Subcutaneous adipose tissue (tissue), 4 donors: ENCODE data around the gene MROH8. TPM values are rescaled to one million over a fixed set of nuclear protein-coding genes. Genes with fewer than 3 reads are reported as not detected.

ENCODE experiments used
- total RNA-seq, 4 donors: library from RNA; depleted of rRNA; stranded (reverse); fragments of >200 nt; gene quantifications; one replicate each; pipeline ENCODE4 v1.1.0, GENCODE V29; 2016
- TF ChIP-seq, protein P1 (sequence below): fragments of 450-650 bp; IDR thresholded peaks from one replicate; pipeline ENCODE4 v1.5.1; 2016; ENCODE audit warnings: low read depth, mild to moderate bottlenecking, control low read depth, antibody characterized with exemption, moderate library complexity

The MROH8 gene
- total RNA-seq, 4 donors from 2014 or later, result 3.6 to 7.2 (median 4.1) TPM

DNA sequence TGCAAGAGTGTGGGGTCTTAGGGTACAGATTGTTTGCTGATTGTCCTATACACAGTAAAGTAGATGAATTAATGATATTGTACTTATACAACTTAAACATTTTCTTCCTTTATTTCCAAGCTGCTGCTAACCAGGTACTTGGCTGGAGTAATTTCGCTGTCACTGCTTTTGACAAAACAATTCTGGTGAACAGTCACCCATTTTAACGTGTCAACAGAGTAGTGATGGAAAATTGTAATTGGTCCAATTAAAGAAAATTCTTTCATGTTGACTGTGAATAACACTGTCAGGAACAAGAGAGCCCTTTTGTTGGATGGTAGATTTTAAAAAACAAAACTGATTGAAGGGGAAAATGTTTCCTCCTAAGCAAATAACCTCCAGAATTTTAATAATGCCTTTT is 26.4 kb upstream of the MROH8 start:
- TF ChIP-seq, protein P1, sequence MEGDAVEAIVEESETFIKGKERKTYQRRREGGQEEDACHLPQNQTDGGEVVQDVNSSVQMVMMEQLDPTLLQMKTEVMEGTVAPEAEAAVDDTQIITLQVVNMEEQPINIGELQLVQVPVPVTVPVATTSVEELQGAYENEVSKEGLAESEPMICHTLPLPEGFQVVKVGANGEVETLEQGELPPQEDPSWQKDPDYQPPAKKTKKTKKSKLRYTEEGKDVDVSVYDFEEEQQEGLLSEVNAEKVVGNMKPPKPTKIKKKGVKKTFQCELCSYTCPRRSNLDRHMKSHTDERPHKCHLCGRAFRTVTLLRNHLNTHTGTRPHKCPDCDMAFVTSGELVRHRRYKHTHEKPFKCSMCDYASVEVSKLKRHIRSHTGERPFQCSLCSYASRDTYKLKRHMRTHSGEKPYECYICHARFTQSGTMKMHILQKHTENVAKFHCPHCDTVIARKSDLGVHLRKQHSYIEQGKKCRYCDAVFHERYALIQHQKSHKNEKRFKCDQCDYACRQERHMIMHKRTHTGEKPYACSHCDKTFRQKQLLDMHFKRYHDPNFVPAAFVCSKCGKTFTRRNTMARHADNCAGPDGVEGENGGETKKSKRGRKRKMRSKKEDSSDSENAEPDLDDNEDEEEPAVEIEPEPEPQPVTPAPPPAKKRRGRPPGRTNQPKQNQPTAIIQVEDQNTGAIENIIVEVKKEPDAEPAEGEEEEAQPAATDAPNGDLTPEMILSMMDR, result no peak

DNA sequence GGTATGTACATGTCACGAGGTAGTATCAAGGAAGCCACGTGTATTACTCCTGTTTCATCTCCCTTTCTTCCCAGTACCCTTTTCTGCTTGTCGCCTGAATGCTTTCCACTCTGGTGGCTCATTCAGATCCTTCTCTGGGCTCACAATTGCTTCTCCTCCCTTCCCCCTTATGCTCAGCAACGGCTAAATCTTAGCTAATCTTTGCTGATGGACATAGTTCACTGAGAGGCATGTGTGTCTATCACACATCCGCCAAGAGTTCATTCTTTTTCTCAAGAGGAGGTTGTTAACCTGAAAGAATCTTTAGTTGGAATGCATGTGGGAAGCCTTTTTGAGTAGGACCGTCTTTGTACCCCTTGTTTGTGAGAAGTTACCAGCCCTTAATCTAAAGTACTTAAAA is 25.8 kb upstream of the MROH8 start:
- TF ChIP-seq, protein P1, result no peak

DNA sequence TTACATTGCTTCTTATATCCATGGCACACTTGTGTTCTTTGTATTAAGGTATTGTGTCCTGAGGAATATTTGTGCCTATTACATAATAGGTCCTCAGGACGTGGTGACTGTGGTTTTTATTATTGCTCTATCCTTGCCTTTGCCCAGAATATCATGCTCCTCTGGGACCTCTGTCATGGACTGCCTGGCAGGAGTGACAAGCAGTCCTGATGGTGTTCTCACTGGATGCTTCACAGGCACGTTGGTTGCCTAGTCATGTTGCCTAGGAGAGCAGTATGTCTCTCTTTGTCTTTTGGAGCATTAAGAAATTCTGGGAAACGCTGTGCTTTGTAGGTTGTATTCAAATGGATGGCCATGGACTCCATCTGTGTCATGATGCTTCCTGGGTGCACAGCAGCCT is 24.7 kb upstream of the MROH8 start:
- TF ChIP-seq, protein P1, result no peak

DNA sequence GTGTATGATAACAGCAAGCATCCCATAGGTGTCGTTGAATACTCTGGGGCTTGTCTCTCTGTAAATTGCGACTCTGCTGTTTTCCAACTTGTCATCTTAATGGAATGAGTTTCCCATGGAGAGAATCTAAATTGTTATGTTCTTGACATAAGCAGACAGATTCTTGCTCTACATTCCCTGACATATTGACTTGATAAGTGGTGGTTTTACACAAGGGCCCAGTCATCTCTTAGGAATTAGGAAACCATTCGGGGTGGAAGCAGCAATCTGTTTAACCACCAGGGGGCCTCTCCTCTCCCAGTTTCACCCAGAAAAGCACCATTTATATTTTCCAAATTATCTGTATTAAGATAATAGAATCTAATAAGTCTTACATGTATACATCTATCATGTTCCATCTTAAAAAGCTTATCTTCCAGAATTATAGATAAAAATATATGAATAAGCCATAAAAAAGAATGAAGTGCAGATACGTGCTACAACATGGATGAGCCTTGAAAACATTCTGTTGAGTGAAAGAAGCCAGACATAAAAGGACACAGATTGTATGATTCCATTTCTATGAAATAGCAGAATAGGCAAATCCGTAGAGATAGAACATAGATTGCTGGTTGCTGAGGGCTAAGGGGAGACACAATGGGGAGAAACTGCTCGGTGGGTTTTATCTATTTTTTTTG is 23.1 kb upstream of the MROH8 start:
- TF ChIP-seq, protein P1, result no peak

DNA sequence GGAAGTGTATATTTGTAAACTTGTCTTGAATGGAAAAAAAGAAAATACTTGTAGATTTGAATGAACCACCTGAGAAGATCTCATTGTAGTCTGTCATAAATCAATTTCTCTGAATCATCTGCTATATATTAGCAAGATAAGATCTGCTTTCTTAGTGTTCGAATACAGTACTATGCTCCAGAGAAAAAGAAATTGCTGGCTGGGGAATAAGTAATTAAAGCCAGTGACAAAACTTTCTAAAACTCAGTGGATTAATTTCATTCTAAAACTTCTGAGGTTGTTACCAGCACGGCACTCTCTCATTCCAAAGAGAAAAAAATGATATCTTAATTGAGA is 22.4 kb upstream of the MROH8 start:
- TF ChIP-seq, protein P1, result no peak

DNA sequence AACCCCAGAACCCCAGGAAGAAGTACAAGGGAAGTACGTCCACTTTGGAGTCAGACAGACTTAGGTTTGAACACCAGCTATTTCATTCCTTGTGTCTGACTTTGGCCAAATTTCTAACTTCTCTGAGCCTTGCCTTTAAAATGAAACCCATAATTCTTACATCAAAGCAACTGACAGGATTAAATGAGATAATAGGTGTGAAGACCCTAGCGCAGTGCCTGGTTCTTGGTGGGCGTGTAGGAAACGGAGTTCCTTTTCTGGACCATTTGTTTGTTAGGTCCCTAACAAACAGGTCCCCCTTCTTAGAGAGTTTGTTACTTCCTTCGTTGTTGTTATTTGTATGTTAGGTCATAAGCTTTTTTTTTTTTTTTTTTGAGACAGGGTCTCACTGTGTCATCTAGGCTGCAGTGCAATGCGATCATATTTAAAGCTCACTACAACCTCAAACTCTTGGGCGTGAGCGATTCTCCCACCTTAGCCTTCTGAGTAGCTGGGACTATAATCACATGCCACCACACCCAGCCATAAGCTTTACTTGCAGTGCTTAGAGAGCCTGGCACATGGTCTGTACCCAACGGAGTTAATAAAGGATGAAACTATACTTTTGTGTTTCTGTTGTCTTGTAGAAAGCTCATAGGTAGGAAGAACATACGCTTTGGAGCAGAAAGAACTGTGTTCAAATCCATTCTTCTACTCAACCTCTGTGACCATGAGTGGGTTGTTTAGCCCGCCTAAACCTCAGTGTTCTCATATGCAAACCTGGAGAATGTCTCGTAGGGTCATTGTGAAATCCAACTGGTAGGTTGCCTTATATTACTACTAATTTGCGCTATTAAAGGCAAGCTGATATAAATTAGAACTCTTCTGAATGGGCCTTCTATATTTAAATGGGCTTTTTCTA is 21.8 kb upstream of the MROH8 start:
- TF ChIP-seq, protein P1, result no peak

DNA sequence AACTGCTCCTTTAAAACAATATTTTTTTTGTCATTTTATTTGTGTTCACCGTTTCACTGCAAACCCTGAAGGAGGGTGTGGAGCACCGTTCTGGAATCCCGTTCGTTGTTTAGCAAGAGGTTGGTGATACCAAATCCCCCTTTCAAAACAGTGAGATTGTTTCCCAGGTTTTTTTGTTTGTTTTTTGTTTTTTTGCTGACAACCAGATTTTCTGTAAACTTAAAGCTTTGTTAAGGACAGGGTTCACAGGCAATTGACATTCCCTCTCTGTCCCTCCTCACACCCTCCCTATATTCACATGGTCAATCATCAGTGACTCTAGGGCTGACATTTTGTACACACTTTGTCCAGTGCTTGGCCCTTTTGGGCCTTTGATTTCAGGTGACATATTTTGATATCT is 21.0 kb upstream of the MROH8 start:
- TF ChIP-seq, protein P1, result no peak
